GM12874 (cell line): Measurements from ENCODE around the gene NPY2R.

Experiments
- CTCF ChIP-seq: IDR thresholded peaks from 2 replicates; pipeline ENCODE4 v1.5.1; 2011; ENCODE audit warnings: low read depth, mild to moderate bottlenecking, control low read depth, low read length, moderate library complexity; ENCODE audit not compliant: insufficient read depth

The NPY2R gene

GRCh38 chr4:155228713-155229112 is 20.3 kb downstream of the NPY2R start:
- TF ChIP-seq CTCF = no peak

GRCh38 chr4:155232432-155232831 is 24.0 kb downstream of the NPY2R start:
- TF ChIP-seq CTCF = no peak

GRCh38 chr4:155234206-155234605 is 25.8 kb downstream of the NPY2R start:
- TF ChIP-seq CTCF = no peak

- no peak for TF ChIP-seq CTCF
Observed at GRCh38 chr4:155237567-155237966, 29.1 kb downstream of the NPY2R start.

GRCh38 chr4:155241225-155241624 is 32.8 kb downstream of the NPY2R start:
- no peak for TF ChIP-seq CTCF

GRCh38 chr4:155241664-155242063 is 33.2 kb downstream of the NPY2R start:
- no peak for TF ChIP-seq CTCF

- TF ChIP-seq CTCF = no peak
Observed at GRCh38 chr4:155245105-155245504, 36.7 kb downstream of the NPY2R start.
